Motor neuron (in vitro differentiated cells): Measurements from ENCODE around the gene CD47. TPM values are rescaled to one million over a fixed set of nuclear protein-coding genes. Genes with fewer than 3 reads are reported as not detected.

Source experiments
- ATAC-seq, 8 experiments: fragments of 200-7000 bp; cut with Tn5 transposase; replicated peaks in 6 of 8; 2 replicates each; pipeline ENCODE4 v1.8.0; 2021; ENCODE audit warnings: mild to moderate bottlenecking in 8 of 8, moderate library complexity in 8 of 8
- H3K27ac ChIP-seq, 2 donors: fragments of 250-450 bp; sonication (Bioruptor Pico); 2 replicates each; pipeline ENCODE4 v1.9.0; 2021; ENCODE audit warnings: antibody characterized with exemption in 2 of 2, mild to moderate bottlenecking in 2 of 2, moderate library complexity in 1 of 2
- H3K4me1 ChIP-seq, 2 donors: fragments of 250-450 bp; sonication (Bioruptor Pico); replicated peaks in 1 of 2; 2 replicates each; pipeline ENCODE4 v1.6.1; 2021; ENCODE audit warnings: antibody characterized with exemption in 2 of 2, mild to moderate bottlenecking in 2 of 2, moderate library complexity in 1 of 2
- H3K4me3 ChIP-seq, 5 donors: fragments of 250-450 bp; sonication (Bioruptor Pico); 2 replicates each; pipeline ENCODE4 v1.9.0; 2021; ENCODE audit warnings: antibody characterized with exemption in 5 of 5, mild to moderate bottlenecking in 5 of 5, moderate library complexity in 4 of 5
- WGBS, 10 experiments: fragments of 450-650 bp; shearing (Covaris generic); methylation state at CpG; one replicate each; pipeline ENCODE4 v1.0.0; 2022; 5-methylcytosine and 5-hydroxymethylcytosine counted together
- in situ Hi-C, 9 experiments: fragments of 400-800 bp; cut with MboI; loops; one replicate each; pipeline ENCODE4 v1.15.0; 2021; ENCODE audit warnings: low sequenced_read_pairs in 9 of 9, low pct_unique_long_range_greater_than_20kb in 2 of 9; ENCODE audit not compliant: unreplicated experiment in 9 of 9
- total RNA-seq, 8 experiments: library from RNA; unstranded; fragments of 300-600 nt; gene quantifications; 2 replicates each; pipeline versions ENCODE4 v1.2.3 to v1.2.4, GENCODE V29; 2022

CD47 gene
- total RNA-seq, 8 experiments from 2014 or later = 29.5 to 184 (median 77.9) TPM

GRCh38 chr3:108008106-108008505 is 82.7 kb downstream of the CD47 start:
- WGBS, 10 experiments = 40 to 100% (median 90%) methylated on average over 1 to 2 of the region's 2 CpGs; no CpG with 5 or more reads in 5 of the 10 experiments
- ATAC-seq = no peak
- Histone ChIP-seq H3K27ac (no peak overlapping the region), H3K4me3 (no peak overlapping the region), H3K4me1 (peaks cover 0 to 5% of the 10 kb centered on the region in 2 donors)
- in situ Hi-C loops = no loop called here

DNA sequence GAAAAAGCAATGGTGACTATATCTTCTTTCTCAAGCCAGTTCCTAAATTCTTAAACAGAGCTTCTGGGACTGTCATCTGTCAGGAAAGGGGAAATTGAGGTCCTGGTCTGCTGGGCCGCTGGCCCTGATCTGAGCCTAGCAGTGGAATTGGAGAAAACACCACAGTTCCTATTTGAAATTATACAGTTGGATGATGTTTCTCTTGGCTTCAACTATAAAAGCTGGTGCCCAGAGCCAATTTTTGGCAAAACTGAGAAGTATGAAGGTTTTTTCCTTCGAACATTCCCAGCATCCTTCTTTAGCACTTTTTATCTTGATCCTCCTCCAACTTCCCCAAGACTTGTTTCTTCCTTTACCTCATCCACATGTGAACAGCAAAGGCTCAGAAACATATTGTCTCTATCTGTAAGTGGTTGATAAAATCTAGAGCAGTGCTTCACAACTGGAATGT is 83.9 kb downstream of the CD47 start:
- H3K4me3 ChIP-seq = no peak overlapping the region
- no peak overlapping the region for H3K27ac ChIP-seq
- in situ Hi-C loops = no loop called here
- WGBS, 10 experiments = 13 to 100% (median 83%) methylated on average over 1 to 2 of the region's 2 CpGs; no CpG with 5 or more reads in 1 of the 10 experiments
- no peak for ATAC-seq
- H3K4me1 ChIP-seq = peaks cover 0 to 5% of the 10 kb centered on the region in 2 donors

DNA sequence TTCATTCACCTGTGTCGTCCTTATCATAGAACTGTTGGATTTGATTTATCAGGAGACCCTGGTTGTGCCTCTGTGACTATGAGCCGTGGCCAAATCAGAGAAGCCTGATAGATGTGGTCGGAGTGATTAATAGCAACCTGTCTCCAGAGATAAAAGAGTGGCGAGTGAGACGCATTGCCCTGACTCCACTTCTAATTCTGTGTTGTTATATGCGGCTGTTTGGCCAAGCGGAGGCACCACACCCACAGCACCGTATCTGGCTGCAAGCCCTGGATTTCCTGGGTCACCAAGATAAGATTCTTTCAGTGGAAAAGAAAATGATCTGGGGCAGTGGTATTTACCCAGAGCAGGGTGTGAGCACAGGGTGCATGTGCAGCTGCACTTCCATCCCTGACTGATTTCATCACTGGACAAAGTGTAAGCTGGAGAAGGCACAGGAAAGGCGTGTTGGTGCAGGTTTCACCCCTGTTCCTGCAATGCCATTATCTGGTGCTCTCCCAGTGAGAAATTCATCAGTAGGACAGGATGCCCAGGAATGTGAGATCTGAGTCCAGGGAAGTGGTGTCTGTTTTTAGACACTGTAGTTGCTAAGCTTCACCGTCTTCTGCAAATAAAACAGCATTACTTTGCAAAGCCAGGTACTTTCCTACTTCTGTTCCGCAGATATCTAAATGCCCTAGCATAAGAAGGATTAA is 84.6 kb downstream of the CD47 start:
- 37 to 80% (median 62%) methylated on average over 1 to 9 of the region's 11 CpGs for WGBS, 10 experiments
- in situ Hi-C loops = no loop called here
- no peak overlapping the region for H3K4me3 ChIP-seq
- no peak overlapping the region for H3K27ac ChIP-seq
- ATAC-seq = peak; percentile 48 to 79 (median 60)
- peaks cover 0 to 5% of the 10 kb centered on the region in 2 donors for H3K4me1 ChIP-seq

DNA sequence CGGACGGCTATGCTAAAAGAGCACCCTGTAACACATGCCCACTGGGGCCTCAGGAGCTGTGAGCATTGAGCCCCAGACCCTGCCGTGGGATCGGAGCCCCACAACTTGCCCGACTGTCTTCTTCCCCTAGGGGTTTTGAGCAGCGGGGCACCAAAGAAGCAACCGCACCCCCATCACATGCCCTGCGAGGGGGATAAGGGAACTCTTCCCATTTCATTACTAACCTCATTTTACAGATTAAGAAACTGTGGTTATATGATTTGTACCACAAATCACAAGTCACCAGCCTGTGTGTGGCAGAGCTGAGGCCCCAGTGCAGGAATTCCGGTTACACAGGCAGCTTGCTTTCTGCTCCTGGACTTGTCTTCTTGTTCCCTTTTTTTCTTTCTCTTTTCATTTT is 86.2 kb downstream of the CD47 start:
- in situ Hi-C loops = no loop called here
- H3K27ac ChIP-seq = no peak overlapping the region
- WGBS, 10 experiments = 80 to 100% (median 90%) methylated on average over 1 to 8 of the region's 9 CpGs; no CpG with 5 or more reads in 1 of the 10 experiments
- peaks cover 0 to 5% of the 10 kb centered on the region in 2 donors for H3K4me1 ChIP-seq
- no peak for ATAC-seq
- H3K4me3 ChIP-seq = no peak overlapping the region

GRCh38 chr3:108001457-108001856 is 89.4 kb downstream of the CD47 start:
- no peak overlapping the region for H3K4me3 ChIP-seq
- H3K4me1 ChIP-seq = peaks cover 0 to 4% of the 10 kb centered on the region in 2 donors
- H3K27ac ChIP-seq = no peak overlapping the region
- no peak for ATAC-seq
- 83 to 100% (median 100%) methylated on average over 1 of the region's 1 CpG; no CpG with 5 or more reads in 7 of the 10 experiments for WGBS, 10 experiments
- in situ Hi-C loops = no loop called here

GRCh38 chr3:107999215-107999775 is 91.5 kb downstream of the CD47 start:
- no peak for ATAC-seq
- 50 to 100% (median 93%) methylated on average over 1 to 4 of the region's 5 CpGs; no CpG with 5 or more reads in 5 of the 10 experiments for WGBS, 10 experiments
- no peak overlapping the region for H3K27ac ChIP-seq
- H3K4me1 ChIP-seq = no peaks in the 10 kb centered on the region
- in situ Hi-C loops = no loop called here
- no peak overlapping the region for H3K4me3 ChIP-seq

DNA sequence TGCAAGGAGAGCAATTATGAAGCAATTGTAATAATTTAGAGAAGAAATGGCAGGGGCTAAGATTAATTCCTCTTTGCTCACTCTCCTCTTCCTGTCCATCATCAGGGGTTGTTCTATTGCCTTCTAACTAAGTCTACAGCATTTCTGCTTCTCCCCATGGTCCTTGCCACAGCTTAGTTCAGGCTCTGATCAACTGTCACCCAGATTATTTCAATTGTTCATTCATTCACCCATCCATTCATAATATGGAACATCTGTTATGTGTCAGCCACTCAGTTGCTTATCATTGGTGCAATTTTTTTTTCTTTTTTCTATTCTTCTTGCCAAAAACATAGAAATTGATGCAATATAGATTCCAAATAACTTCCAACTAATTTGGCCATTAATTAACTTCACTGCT is 93.2 kb downstream of the CD47 start:
- in situ Hi-C loops = no loop called here
- Histone ChIP-seq H3K27ac (no peak overlapping the region), H3K4me1 (no peaks in the 10 kb centered on the region), H3K4me3 (no peak overlapping the region)
- ATAC-seq = peak in 1 of 8 experiments; percentile 27

DNA sequence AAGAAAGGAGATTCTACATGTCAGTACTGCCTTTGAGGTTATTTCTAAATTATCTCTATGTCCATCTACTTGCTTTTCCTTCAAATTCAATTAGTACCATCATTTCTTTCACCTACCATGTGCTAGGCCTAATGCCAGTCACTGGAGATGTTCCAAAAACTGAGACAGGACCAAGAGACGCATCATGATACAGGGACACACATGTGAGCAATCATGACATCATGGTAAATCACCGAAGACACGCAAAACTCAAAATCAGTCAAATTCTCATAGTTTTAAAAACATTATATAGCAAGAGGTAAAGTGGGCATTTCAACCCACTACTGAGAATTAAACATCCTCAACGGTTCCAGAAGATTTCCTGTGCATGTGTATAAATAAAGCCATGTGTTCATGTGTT is 95.0 kb downstream of the CD47 start:
- H3K27ac ChIP-seq = no peak overlapping the region
- 81 to 100% (median 96%) methylated on average over 1 to 4 of the region's 4 CpGs; no CpG with 5 or more reads in 3 of the 10 experiments for WGBS, 10 experiments
- H3K4me1 ChIP-seq = peaks cover 0 to under 1% of the 10 kb centered on the region in 2 donors
- no peak overlapping the region for H3K4me3 ChIP-seq
- in situ Hi-C loops = no loop called here
- no peak for ATAC-seq

DNA sequence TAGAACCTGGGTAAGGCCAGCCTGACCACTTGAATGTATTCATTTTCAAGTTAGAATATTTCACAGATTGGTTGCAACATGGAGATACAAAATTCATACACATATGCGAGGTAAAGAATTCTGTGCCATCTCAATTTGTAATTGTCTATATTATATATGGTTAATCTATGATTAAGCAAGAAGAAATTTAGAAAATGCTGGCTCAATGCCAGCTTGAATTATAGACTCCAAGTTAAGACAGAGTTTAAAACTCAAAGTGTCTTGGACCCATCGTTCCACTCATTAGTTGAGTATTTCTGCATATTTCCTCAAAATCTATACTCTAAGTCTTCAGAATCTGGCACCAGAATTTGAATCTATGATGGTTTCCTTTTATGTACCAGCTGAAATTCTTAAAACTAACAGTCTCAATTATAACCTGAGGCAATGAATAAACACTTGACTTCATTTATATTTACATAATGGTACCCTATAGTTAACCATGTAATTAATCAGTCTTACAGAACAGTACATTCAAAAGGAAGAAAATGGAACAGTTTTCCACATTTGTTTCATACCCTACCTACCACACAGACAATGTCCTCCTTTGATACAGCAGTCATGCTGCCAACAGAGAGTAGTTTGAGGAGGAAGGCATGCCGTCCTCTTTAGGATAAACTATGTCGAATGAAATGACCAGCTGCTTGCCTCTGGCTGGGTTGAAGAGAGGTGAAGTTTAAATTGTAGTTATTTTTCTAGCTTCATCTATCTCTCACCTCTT is 95.7 kb downstream of the CD47 start:
- WGBS, 10 experiments = 41 to 95% (median 70%) methylated on average over 1 to 4 of the region's 4 CpGs
- no peak overlapping the region for H3K27ac ChIP-seq
- no peak overlapping the region for H3K4me3 ChIP-seq
- H3K4me1 ChIP-seq = peaks cover 0 to 6% of the 10 kb centered on the region in 2 donors
- in situ Hi-C loops = no loop called here
- ATAC-seq = peak in 1 of 8 experiments; percentile 24

DNA sequence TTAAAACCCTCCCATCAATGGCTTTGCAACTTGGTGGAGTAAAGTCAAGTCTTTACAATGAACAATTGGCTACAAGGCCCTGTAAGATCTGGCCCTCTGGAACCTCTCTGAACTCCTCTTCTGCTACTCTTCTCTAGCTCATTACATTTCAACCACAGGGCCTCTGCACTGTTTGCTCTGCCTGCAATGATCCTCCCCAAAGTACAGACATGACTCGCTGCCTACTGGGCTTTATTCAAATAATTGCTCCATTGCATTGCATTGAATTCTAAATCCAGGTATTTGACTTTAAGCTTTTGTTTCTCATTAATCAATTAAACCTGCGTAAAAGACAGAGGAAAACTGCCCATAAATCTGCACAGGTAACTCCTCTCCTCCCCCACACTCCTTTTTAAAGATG is 96.7 kb downstream of the CD47 start:
- no peak overlapping the region for H3K4me3 ChIP-seq
- no peak overlapping the region for H3K27ac ChIP-seq
- peaks cover 0 to 6% of the 10 kb centered on the region in 2 donors for H3K4me1 ChIP-seq
- in situ Hi-C loops = no loop called here
- 78 to 100% (median 85%) methylated on average over 1 to 2 of the region's 2 CpGs; no CpG with 5 or more reads in 2 of the 10 experiments for WGBS, 10 experiments
- no peak for ATAC-seq

DNA sequence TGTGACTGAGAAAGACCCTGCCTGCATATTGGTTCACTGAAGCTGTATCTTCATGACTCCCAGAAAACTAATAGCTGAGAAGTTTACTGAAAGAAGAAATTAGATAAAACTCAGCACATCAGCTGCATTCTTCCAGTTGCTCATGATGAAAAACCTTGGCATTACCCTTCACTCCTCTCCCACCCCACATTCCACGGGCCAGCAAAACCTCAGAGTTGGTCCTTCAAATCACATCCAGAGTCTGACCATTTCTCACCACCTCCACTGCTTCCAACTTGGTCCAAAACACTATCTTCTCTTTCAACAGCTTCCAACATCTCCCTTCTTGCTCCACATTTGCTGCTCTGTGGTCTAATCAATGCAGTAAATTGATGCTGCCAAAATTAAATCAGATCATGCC is 97.1 kb downstream of the CD47 start:
- Histone ChIP-seq H3K27ac (no peak overlapping the region), H3K4me1 (peaks cover 0 to 6% of the 10 kb centered on the region in 2 donors), H3K4me3 (no peak overlapping the region)
- WGBS, 10 experiments = 0 to 100% (median 43%) methylated on average over 1 of the region's 1 CpG; no CpG with 5 or more reads in 3 of the 10 experiments
- ATAC-seq = no peak
- in situ Hi-C loops = no loop called here
